Measurements from ENCODE around the gene CTPS1. TPM values are rescaled to one million over a fixed set of nuclear protein-coding genes. Genes with fewer than 3 reads are reported as not detected.

The CTPS1 gene
- total and polyA plus RNA-seq, 2 of the 13 experiments (the other 11 are each of a cell fraction or from before 2014, with no cell fraction given) = 9.6 to 42.8 TPM

DNA sequence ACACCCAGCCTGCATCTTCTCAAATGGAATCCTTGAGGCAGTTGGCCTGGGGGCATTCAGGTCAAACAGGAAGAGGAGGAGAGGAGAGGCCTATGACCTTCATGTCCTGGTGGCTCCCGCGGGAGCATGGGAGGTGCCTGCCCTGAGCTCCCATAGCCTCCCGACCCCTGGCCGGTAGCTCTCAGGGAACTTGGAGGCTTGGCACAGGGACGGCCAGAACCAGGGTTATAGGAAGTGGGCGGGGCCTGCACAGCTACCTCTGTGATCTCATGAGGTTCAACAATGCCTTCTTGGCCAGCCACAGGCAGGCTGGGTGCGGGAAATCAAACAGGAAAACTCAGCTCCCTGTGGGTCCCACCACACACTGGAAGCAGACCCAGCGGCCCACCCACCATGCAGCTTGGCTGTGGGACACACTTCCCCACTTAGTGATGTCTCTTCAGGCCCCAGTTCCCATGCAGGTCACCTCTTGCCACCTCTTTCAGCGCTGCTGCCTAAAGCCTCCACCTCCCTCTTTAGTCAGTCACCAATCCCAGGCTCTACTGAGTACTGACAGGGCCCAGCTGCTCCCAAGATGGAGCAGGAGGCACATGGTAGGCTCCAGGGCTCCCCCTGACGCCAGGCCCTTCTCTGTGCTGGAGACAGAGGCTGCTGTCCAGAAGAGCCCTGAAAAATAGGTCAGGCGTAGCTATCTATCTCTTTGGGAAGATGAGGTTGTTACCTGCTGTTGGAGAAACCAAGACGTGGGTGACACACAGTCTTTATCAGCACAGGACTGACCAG is 42.2 kb downstream of the CTPS1 start, which contains the start of gene SLFNL1 (continued):
- TF ChIP-seq, protein P1, sequence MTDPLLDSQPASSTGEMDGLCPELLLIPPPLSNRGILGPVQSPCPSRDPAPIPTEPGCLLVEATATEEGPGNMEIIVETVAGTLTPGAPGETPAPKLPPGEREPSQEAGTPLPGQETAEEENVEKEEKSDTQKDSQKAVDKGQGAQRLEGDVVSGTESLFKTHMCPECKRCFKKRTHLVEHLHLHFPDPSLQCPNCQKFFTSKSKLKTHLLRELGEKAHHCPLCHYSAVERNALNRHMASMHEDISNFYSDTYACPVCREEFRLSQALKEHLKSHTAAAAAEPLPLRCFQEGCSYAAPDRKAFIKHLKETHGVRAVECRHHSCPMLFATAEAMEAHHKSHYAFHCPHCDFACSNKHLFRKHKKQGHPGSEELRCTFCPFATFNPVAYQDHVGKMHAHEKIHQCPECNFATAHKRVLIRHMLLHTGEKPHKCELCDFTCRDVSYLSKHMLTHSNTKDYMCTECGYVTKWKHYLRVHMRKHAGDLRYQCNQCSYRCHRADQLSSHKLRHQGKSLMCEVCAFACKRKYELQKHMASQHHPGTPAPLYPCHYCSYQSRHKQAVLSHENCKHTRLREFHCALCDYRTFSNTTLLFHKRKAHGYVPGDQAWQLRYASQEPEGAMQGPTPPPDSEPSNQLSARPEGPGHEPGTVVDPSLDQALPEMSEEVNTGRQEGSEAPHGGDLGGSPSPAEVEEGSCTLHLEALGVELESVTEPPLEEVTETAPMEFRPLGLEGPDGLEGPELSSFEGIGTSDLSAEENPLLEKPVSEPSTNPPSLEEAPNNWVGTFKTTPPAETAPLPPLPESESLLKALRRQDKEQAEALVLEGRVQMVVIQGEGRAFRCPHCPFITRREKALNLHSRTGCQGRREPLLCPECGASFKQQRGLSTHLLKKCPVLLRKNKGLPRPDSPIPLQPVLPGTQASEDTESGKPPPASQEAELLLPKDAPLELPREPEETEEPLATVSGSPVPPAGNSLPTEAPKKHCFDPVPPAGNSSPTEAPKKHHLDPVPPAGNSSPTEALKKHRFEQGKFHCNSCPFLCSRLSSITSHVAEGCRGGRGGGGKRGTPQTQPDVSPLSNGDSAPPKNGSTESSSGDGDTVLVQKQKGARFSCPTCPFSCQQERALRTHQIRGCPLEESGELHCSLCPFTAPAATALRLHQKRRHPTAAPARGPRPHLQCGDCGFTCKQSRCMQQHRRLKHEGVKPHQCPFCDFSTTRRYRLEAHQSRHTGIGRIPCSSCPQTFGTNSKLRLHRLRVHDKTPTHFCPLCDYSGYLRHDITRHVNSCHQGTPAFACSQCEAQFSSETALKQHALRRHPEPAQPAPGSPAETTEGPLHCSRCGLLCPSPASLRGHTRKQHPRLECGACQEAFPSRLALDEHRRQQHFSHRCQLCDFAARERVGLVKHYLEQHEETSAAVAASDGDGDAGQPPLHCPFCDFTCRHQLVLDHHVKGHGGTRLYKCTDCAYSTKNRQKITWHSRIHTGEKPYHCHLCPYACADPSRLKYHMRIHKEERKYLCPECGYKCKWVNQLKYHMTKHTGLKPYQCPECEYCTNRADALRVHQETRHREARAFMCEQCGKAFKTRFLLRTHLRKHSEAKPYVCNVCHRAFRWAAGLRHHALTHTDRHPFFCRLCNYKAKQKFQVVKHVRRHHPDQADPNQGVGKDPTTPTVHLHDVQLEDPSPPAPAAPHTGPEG (CRISPR knock-in tag; IDR thresholded peaks at IDR 0.05) = no peak
- TF ChIP-seq ZNF296 (CRISPR knock-in tag; conservative IDR thresholded peaks at IDR 0.05) (no peak), ZMYM3 (CRISPR knock-in tag; IDR thresholded peaks at IDR 0.05) (no peak), SOX6 (IDR thresholded peaks at IDR 0.05) (no peak), SOX6 (CRISPR knock-in tag; IDR thresholded peaks at IDR 0.05) (no peak), HNRNPLL (IDR thresholded peaks at IDR 0.05; ENCODE audit: low read depth, low read length, poor library complexity, severe bottlenecking) (no peak), ZNF781 (CRISPR knock-in tag; IDR thresholded peaks at IDR 0.05; ENCODE audit: borderline replicate concordance, not compliant biosample characterization) (peak; percentile 49), SALL1 (CRISPR knock-in tag; IDR thresholded peaks at IDR 0.05) (no peak), TARDBP (CRISPR knock-in tag; IDR thresholded peaks at IDR 0.05) (no peak), ZNF20 (CRISPR knock-in tag; IDR thresholded peaks at IDR 0.05) (no peak), ZNF543 (CRISPR knock-in tag; IDR thresholded peaks at IDR 0.05) (no peak)
- TF ChIP-seq, protein P2, sequence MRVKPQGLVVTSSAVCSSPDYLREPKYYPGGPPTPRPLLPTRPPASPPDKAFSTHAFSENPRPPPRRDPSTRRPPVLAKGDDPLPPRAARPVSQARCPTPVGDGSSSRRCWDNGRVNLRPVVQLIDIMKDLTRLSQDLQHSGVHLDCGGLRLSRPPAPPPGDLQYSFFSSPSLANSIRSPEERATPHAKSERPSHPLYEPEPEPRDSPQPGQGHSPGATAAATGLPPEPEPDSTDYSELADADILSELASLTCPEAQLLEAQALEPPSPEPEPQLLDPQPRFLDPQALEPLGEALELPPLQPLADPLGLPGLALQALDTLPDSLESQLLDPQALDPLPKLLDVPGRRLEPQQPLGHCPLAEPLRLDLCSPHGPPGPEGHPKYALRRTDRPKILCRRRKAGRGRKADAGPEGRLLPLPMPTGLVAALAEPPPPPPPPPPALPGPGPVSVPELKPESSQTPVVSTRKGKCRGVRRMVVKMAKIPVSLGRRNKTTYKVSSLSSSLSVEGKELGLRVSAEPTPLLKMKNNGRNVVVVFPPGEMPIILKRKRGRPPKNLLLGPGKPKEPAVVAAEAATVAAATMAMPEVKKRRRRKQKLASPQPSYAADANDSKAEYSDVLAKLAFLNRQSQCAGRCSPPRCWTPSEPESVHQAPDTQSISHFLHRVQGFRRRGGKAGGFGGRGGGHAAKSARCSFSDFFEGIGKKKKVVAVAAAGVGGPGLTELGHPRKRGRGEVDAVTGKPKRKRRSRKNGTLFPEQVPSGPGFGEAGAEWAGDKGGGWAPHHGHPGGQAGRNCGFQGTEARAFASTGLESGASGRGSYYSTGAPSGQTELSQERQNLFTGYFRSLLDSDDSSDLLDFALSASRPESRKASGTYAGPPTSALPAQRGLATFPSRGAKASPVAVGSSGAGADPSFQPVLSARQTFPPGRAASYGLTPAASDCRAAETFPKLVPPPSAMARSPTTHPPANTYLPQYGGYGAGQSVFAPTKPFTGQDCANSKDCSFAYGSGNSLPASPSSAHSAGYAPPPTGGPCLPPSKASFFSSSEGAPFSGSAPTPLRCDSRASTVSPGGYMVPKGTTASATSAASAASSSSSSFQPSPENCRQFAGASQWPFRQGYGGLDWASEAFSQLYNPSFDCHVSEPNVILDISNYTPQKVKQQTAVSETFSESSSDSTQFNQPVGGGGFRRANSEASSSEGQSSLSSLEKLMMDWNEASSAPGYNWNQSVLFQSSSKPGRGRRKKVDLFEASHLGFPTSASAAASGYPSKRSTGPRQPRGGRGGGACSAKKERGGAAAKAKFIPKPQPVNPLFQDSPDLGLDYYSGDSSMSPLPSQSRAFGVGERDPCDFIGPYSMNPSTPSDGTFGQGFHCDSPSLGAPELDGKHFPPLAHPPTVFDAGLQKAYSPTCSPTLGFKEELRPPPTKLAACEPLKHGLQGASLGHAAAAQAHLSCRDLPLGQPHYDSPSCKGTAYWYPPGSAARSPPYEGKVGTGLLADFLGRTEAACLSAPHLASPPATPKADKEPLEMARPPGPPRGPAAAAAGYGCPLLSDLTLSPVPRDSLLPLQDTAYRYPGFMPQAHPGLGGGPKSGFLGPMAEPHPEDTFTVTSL (CRISPR knock-in tag; IDR thresholded peaks at IDR 0.05; ENCODE audit: borderline replicate concordance) = no peak
- TF ChIP-seq, protein P3, sequence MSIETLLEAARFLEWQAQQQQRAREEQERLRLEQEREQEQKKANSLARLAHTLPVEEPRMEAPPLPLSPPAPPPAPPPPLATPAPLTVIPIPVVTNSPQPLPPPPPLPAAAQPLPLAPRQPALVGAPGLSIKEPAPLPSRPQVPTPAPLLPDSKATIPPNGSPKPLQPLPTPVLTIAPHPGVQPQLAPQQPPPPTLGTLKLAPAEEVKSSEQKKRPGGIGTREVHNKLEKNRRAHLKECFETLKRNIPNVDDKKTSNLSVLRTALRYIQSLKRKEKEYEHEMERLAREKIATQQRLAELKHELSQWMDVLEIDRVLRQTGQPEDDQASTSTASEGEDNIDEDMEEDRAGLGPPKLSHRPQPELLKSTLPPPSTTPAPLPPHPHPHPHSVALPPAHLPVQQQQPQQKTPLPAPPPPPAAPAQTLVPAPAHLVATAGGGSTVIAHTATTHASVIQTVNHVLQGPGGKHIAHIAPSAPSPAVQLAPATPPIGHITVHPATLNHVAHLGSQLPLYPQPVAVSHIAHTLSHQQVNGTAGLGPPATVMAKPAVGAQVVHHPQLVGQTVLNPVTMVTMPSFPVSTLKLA (IDR thresholded peaks at IDR 0.05) = no peak
- TF ChIP-seq, protein P4, sequence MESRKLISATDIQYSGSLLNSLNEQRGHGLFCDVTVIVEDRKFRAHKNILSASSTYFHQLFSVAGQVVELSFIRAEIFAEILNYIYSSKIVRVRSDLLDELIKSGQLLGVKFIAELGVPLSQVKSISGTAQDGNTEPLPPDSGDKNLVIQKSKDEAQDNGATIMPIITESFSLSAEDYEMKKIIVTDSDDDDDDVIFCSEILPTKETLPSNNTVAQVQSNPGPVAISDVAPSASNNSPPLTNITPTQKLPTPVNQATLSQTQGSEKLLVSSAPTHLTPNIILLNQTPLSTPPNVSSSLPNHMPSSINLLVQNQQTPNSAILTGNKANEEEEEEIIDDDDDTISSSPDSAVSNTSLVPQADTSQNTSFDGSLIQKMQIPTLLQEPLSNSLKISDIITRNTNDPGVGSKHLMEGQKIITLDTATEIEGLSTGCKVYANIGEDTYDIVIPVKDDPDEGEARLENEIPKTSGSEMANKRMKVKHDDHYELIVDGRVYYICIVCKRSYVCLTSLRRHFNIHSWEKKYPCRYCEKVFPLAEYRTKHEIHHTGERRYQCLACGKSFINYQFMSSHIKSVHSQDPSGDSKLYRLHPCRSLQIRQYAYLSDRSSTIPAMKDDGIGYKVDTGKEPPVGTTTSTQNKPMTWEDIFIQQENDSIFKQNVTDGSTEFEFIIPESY (CRISPR knock-in tag; IDR thresholded peaks at IDR 0.05) = no peak
